MM.1S (cell line): ENCODE measurements around the gene LFNG.

ENCODE experiments used
- DNase-seq: peaks from one replicate; pipeline ENCODE4 v3.0.0-alpha.2; 2015
- H2AFZ ChIP-seq: fragments of 300-600 bp; sonication (generic); 2 replicates; pipeline ENCODE4 v1.6.0; 2016; ENCODE audit warnings: antibody characterized with exemption, low read length
- H3F3A ChIP-seq: fragments of 300-600 bp; sonication (generic); 2 replicates; pipeline ENCODE4 v1.6.1; 2016; ENCODE audit warnings: mild to moderate bottlenecking, antibody characterized with exemption, low read length, moderate library complexity, mixed read lengths; ENCODE audit not compliant: insufficient read depth
- H3K27ac ChIP-seq: fragments of 300-600 bp; sonication (generic); 2 replicates; pipeline ENCODE4 v1.5.1; 2016; ENCODE audit warnings: mild to moderate bottlenecking, low read length
- H3K27me3 ChIP-seq: fragments of 300-600 bp; sonication (generic); replicated peaks from 2 replicates; pipeline ENCODE4 v1.6.0; 2016; ENCODE audit warnings: low read length; ENCODE audit not compliant: insufficient read depth
- H3K36me3 ChIP-seq: fragments of 300-600 bp; sonication (generic); replicated peaks from 2 replicates; pipeline ENCODE4 v1.6.1; 2016; ENCODE audit warnings: mild to moderate bottlenecking, low read length, mixed read lengths; ENCODE audit not compliant: insufficient read depth
- H3K4me1 ChIP-seq: fragments of 300-600 bp; sonication (generic); 2 replicates; pipeline ENCODE4 v1.6.1; 2016; ENCODE audit warnings: low read length, mixed read lengths
- H3K4me2 ChIP-seq: fragments of 300-600 bp; sonication (generic); 2 replicates; pipeline ENCODE4 v1.6.0; 2016; ENCODE audit warnings: low read depth, low read length
- H3K4me3 ChIP-seq: fragments of 300-600 bp; sonication (generic); 2 replicates; pipeline ENCODE4 v1.5.1; 2016; ENCODE audit warnings: low read length, mixed read lengths
- H3K79me2 ChIP-seq: fragments of 300-600 bp; sonication (generic); 2 replicates; pipeline ENCODE4 v1.6.1; 2016; ENCODE audit warnings: mixed run types, low read length, mixed read lengths
- H3K9ac ChIP-seq: fragments of 300-600 bp; sonication (generic); 2 replicates; pipeline ENCODE4 v1.6.1; 2016; ENCODE audit warnings: low read length, mixed read lengths
- H3K9me2 ChIP-seq: fragments of 300-600 bp; sonication (generic); replicated peaks from 2 replicates; pipeline ENCODE4 v1.6.1; 2016; ENCODE audit warnings: mild to moderate bottlenecking, low read length, mixed read lengths; ENCODE audit not compliant: insufficient read depth
- H3K9me3 ChIP-seq: fragments of 300-600 bp; sonication (generic); replicated peaks from 2 replicates; pipeline ENCODE4 v1.6.1; 2016; ENCODE audit warnings: mild to moderate bottlenecking, low read length, mixed read lengths; ENCODE audit not compliant: insufficient read depth
- H4K20me1 ChIP-seq: fragments of 300-600 bp; sonication (generic); 2 replicates; pipeline ENCODE4 v1.6.1; 2016; ENCODE audit warnings: mild to moderate bottlenecking, low read length, moderate library complexity, mixed read lengths; ENCODE audit not compliant: insufficient read depth
- EZH2 ChIP-seq: fragments of 300-600 bp; sonication (generic); optimal IDR thresholded peaks from 2 replicates; pipeline ENCODE3; 2017; ENCODE audit warnings: low read depth, mild to moderate bottlenecking, antibody characterized with exemption, low read length, mixed read lengths
- EZH2phosphoT487 ChIP-seq: fragments of 300-600 bp; sonication (generic); IDR thresholded peaks from 2 replicates; pipeline ENCODE4 v1.6.1; 2018; ENCODE audit warnings: antibody characterized with exemption, low read length
- TF ChIP-seq, protein P1 (sequence below): fragments of 300-600 bp; sonication (generic); IDR thresholded peaks from 2 replicates; pipeline ENCODE4 v1.5.1; 2016; ENCODE audit warnings: antibody characterized with exemption, low read length, mixed read lengths

LFNG gene

GRCh38 chr7:2492038-2492437 lies 27.5 kb upstream of the LFNG start:
- no peak overlapping the region for H2AFZ ChIP-seq
- TF ChIP-seq, protein P1, sequence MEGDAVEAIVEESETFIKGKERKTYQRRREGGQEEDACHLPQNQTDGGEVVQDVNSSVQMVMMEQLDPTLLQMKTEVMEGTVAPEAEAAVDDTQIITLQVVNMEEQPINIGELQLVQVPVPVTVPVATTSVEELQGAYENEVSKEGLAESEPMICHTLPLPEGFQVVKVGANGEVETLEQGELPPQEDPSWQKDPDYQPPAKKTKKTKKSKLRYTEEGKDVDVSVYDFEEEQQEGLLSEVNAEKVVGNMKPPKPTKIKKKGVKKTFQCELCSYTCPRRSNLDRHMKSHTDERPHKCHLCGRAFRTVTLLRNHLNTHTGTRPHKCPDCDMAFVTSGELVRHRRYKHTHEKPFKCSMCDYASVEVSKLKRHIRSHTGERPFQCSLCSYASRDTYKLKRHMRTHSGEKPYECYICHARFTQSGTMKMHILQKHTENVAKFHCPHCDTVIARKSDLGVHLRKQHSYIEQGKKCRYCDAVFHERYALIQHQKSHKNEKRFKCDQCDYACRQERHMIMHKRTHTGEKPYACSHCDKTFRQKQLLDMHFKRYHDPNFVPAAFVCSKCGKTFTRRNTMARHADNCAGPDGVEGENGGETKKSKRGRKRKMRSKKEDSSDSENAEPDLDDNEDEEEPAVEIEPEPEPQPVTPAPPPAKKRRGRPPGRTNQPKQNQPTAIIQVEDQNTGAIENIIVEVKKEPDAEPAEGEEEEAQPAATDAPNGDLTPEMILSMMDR = no peak
- TF ChIP-seq EZH2phosphoT487 (no peak), EZH2 (no peak)
- no peak overlapping the region for H3K4me3 ChIP-seq
- no peak overlapping the region for H3K27ac ChIP-seq
- DNase-seq = no peak
- no peak overlapping the region for H3K4me2 ChIP-seq
- no peak overlapping the region for H3K9ac ChIP-seq
- no peaks in the 10 kb centered on the region for H3K79me2 ChIP-seq
- H3K4me1 ChIP-seq = no peaks in the 10 kb centered on the region
- H3K9me3 ChIP-seq = no peaks in the 10 kb centered on the region
- H3K36me3 ChIP-seq = no peaks in the 10 kb centered on the region
- no peaks in the 10 kb centered on the region for H3F3A ChIP-seq
- H3K27me3 ChIP-seq = peaks cover 68% of the 10 kb centered on the region
- no peaks in the 10 kb centered on the region for H4K20me1 ChIP-seq
- H3K9me2 ChIP-seq = no peaks in the 10 kb centered on the region

DNA sequence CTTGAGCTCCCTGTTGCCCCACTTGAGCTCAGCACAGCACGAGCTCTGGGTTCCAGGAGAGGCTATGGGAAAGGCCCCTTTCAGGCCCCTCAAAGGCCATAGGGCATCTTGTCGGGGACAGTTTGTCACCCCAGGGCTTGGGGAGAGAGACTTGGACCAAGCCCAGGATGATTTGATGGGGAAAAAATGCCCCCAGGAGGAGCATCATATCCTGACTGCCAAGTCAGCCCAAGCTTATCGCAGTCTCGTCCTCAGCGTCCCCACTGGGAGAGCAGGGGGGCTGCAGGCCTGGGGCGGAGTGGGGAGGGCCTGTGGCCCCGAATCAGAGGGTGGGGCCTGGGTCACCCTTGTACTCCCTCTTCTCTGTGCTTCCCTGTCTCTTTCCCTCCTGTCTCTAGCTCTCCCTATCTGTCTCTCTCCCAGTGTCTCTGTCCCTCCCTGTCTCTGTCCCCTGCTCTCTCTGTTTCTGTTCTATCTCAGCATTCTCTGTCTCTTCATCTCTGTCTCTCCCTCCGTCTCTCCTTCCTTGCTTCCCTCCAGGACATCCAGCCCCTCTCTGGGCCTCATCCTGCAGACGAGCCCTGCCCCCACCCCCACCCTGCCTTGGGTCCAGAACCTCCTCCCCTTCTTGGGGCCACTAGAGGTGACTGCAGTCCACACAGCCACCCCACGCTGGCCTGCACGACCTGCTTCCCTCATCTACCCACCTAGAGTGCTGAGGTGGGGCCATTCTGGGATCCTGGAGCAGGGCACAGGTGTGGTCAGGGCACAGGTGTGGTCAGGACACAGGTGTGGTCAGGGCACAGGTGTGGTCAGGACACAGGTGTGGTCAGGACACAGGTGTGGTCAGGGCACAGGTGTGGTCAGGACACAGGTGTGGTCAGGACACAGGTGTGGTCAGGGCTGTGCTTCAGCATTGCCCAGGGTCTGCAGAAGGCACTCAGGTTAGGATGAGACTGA lies 26.1 kb upstream of the LFNG start:
- H3F3A ChIP-seq = no peaks in the 10 kb centered on the region
- H3K79me2 ChIP-seq = no peaks in the 10 kb centered on the region
- DNase-seq = no peak
- no peaks in the 10 kb centered on the region for H3K9me3 ChIP-seq
- H2AFZ ChIP-seq = no peak overlapping the region
- no peak overlapping the region for H3K9ac ChIP-seq
- H3K4me2 ChIP-seq = no peak overlapping the region
- H3K9me2 ChIP-seq = no peaks in the 10 kb centered on the region
- no peak overlapping the region for H3K4me3 ChIP-seq
- no peaks in the 10 kb centered on the region for H4K20me1 ChIP-seq
- peaks cover 74% of the 10 kb centered on the region for H3K27me3 ChIP-seq
- H3K4me1 ChIP-seq = no peaks in the 10 kb centered on the region
- H3K36me3 ChIP-seq = no peaks in the 10 kb centered on the region
- no peak overlapping the region for H3K27ac ChIP-seq
- TF ChIP-seq EZH2phosphoT487 = no peak
- no peak for TF ChIP-seq EZH2
- TF ChIP-seq, protein P1 = no peak

DNA sequence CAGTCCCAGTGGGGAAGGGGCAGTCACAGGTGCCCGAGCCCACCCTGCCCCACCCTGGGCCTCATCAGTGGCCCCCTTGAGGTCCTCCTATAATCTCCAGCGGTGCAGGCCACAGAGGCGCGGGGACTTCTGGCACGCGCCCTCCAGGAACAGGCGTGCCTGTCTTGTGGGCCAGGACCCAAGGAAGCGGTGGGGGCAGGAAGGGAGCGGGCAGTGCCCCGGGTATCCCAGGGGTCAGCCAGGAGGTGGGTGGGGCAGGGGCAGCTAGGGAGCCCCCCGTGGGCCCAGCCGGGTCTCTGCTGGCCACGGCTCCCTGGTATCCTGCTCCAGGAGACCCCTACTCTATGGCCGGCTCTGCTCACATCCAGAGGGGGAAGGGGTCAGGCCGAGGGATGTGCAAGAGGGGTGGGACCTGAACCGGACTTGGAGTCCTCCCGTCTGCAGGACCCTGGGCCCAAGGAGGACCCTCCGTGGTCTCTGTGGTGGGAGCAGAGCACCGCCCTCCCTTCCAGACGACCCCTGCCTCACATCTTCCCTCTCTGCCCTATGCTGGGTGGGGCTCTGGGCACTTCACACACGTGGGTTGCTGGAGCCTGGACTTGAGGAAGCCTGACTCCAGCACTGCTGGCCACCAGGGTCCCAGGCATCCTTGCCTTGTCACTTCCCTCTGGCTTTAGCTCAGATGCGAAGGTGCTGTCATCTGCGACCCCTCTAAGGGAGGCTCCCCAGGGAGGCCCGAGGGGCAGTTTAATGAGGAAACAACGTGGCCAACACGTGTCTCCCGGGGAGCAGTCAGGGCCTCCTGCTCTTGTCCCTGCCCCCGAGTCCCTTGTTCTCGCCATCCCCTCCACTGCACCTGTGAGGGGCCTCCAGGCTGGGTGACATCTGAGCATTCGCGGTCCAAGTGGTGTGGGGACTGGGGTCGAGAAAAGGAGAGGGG lies 25.1 kb upstream of the LFNG start:
- Histone ChIP-seq H3K79me2 (no peaks in the 10 kb centered on the region), H3K4me3 (no peak overlapping the region), H3F3A (no peaks in the 10 kb centered on the region), H2AFZ (no peak overlapping the region), H4K20me1 (no peaks in the 10 kb centered on the region), H3K4me1 (no peaks in the 10 kb centered on the region), H3K27me3 (peaks cover 75% of the 10 kb centered on the region), H3K4me2 (no peak overlapping the region), H3K36me3 (no peaks in the 10 kb centered on the region), H3K27ac (no peak overlapping the region), H3K9me2 (no peaks in the 10 kb centered on the region), H3K9me3 (no peaks in the 10 kb centered on the region), H3K9ac (no peak overlapping the region)
- TF ChIP-seq, protein P1 = no peak
- TF ChIP-seq EZH2 = no peak
- TF ChIP-seq EZH2phosphoT487 = no peak
- DNase-seq = no peak
